ENCODE results near the gene ANKZF1. TPM values are rescaled to one million over a fixed set of nuclear protein-coding genes. Genes with fewer than 3 reads are reported as not detected.

The ANKZF1 gene
- total and polyA plus RNA-seq, 10 of the 15 experiments (the other 5 are each of a cell fraction or from before 2014, with no cell fraction given): 3.1 to 104 (median 35.0) TPM

DNA sequence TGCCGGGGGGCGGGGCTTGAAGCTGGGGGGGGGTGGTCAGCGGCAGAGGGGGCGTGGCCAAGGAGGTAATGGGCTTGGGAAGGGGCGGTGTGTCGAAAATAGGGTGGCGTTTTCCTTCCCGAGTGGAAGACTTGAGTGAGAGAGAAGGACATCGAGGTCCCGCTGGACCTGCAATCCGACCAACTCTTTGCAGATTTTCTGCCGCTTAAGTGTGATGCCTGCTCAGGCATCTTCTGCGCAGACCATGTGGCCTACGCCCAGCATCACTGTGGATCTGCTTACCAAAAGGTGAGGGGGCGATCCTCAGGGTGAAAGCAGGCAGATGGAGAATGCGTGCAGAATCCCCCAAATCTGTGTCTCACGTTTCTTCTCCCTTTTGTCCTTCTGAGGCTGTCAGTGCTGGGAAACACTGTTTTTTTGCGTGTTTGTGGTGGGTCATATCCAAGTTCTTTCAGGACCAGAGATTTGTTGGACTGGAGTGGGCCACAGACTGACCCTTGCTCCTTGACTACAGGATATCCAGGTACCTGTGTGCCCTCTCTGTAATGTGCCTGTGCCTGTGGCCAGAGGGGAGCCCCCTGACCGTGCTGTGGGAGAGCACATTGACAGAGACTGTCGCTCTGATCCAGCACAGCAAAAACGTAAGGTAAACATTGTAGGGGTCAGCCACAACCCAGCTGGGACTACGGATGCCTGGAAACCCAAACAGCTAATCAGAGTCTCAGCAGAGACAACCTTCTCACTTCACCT, 22.3 kb upstream of the ANKZF1 start:
- CTCF ChIA-PET: interaction anchor here (1.5 to 2.2 kb wide), 8 partner anchors 9 to 88 kb away, joined by 4 to 19 read pairs (median 8); partner anchors contain the start of genes CNPPD1, NHEJ1 and SLC23A3
- in situ Hi-C loops (cut with MboI) (loop anchor here (5.0 kb wide), 1 partner anchor 35 kb away; the partner anchor contains the start of gene SLC23A3), intact Hi-C loops (cut with micrococcal nuclease; ENCODE audit: unreplicated experiment) (loop anchor here (2.0 to 5.0 kb wide), 2 partner anchors 31 to 70 kb away; partner anchors contain the start of genes CNPPD1 and DNAJB2)
- RAD21 ChIA-PET (ENCODE audit: unreplicated experiment): interaction anchor here (1.5 to 2.9 kb wide), 7 partner anchors 31 to 87 kb away, joined by 4 to 21 read pairs (median 12); partner anchors contain the start of genes CNPPD1, GLB1L, SLC23A3 and STK16
- H4K20me1 ChIP-seq (ENCODE audit: control insufficient read depth, insufficient read depth): no peaks in the 10 kb centered on the region
- H3K79me2 ChIP-seq (ENCODE audit: control insufficient read depth, insufficient read depth, low read length): no peaks in the 10 kb centered on the region; the same call in 1 of the 2 replicates
- TF ChIP-seq, protein P1, sequence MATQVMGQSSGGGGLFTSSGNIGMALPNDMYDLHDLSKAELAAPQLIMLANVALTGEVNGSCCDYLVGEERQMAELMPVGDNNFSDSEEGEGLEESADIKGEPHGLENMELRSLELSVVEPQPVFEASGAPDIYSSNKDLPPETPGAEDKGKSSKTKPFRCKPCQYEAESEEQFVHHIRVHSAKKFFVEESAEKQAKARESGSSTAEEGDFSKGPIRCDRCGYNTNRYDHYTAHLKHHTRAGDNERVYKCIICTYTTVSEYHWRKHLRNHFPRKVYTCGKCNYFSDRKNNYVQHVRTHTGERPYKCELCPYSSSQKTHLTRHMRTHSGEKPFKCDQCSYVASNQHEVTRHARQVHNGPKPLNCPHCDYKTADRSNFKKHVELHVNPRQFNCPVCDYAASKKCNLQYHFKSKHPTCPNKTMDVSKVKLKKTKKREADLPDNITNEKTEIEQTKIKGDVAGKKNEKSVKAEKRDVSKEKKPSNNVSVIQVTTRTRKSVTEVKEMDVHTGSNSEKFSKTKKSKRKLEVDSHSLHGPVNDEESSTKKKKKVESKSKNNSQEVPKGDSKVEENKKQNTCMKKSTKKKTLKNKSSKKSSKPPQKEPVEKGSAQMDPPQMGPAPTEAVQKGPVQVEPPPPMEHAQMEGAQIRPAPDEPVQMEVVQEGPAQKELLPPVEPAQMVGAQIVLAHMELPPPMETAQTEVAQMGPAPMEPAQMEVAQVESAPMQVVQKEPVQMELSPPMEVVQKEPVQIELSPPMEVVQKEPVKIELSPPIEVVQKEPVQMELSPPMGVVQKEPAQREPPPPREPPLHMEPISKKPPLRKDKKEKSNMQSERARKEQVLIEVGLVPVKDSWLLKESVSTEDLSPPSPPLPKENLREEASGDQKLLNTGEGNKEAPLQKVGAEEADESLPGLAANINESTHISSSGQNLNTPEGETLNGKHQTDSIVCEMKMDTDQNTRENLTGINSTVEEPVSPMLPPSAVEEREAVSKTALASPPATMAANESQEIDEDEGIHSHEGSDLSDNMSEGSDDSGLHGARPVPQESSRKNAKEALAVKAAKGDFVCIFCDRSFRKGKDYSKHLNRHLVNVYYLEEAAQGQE (IDR thresholded peaks at IDR 0.05; ENCODE audit: low read depth, low read length): no peak
- 0 out of 2 replicates have a peak, but pooled peaks have one; percentile 1 for TF ChIP-seq NBN (IDR thresholded peaks at IDR 0.05)
- peak overlapping the region; percentile 72 for H3K27ac ChIP-seq (ENCODE audit: control insufficient read depth, insufficient read depth)
- H3K9ac ChIP-seq (ENCODE audit: control insufficient read depth, insufficient read depth, low read length): peak overlapping the region; percentile 28; the same call in 1 of the 2 replicates
- POLR2A ChIA-PET: interaction anchor here (0.5 to 4.0 kb wide), 17 partner anchors 10 to 685 kb away, joined by 3 to 47 read pairs (median 6); partner anchors contain the start of genes ABCB6, ANKZF1, ATG9A and CNPPD1
- peaks cover 0 to 4% of the 10 kb centered on the region in 2 experiments; a peak in 1 of 4 replicates for H3K36me3 ChIP-seq (ENCODE audit: control insufficient read depth in 2 of 2, insufficient read depth in 2 of 2, low read length in 1 of 2)
- H3K4me2 ChIP-seq (ENCODE audit: control insufficient read depth, insufficient read depth): peak overlapping the region; percentile 92
- H3K27me3 ChIP-seq (replicated peaks in 1 of 2; ENCODE audit: control insufficient read depth in 2 of 2, insufficient read depth in 2 of 2, low read length in 1 of 2): no peaks in the 10 kb centered on the region
- peak overlapping the region; percentile 51; the same call in 1 of the 2 replicates for H2AFZ ChIP-seq (ENCODE audit: control insufficient read depth, low read depth, low read length)
- H3K4me3 ChIP-seq: peak overlapping the region; percentile 50
- no peak for FAIRE-seq
- SMC1A ChIA-PET (ENCODE audit: uncharacterized antibody, unreplicated experiment): interaction anchor here (0.7 to 3.1 kb wide), 7 partner anchors 9 to 88 kb away, joined by 3 to 14 read pairs (median 4); partner anchors contain the start of genes CNPPD1, GLB1L and STK16
- 17% methylated on average over 22 of the region's 22 CpGs for WGBS (ENCODE audit: insufficient coverage, insufficient replicate concordance, low lambda C conversion rate, missing lambda C conversion rate)
- peak; percentile 4 for ATAC-seq
- BruUV-seq (replicated peaks): TSS peak; percentile 85
- no peaks in the 10 kb centered on the region for H3K9me3 ChIP-seq (replicated peaks; ENCODE audit: control insufficient read depth, insufficient read depth, low read length)
- no peak for DNase-seq (ENCODE audit: low read depth, low spot score)
- H3K4me1 ChIP-seq (ENCODE audit: control insufficient read depth, insufficient read depth, low read length): peaks cover 8% of the 10 kb centered on the region
